ENCODE measurements around the gene LAMA3. TPM values are rescaled to one million over a fixed set of nuclear protein-coding genes. Genes with fewer than 3 reads are reported as not detected.

The LAMA3 gene
- total RNA-seq, 2 donors from 2014 or later, result 31.9 to 41.3 TPM

GRCh38 chr18:24003903-24004640 is 314.8 kb downstream of the LAMA3 start:
- no peak overlapping the region for H3K27ac ChIP-seq
- no peaks in the 10 kb centered on the region for H3K9me3 ChIP-seq
- TF ChIP-seq CTCF (IDR thresholded peaks at IDR 0.05), result no peak
- intact Hi-C loops (cut with DNase I), result no loop called here
- H3K36me3 ChIP-seq, result no peaks in the 10 kb centered on the region
- H3K9ac ChIP-seq (ENCODE audit: low read depth in 2 of 2, low read length in 2 of 2), result no peak overlapping the region
- DNase-seq, result no peak
- no peaks in the 10 kb centered on the region for H3K27me3 ChIP-seq
- no peaks in the 10 kb centered on the region for H3K4me1 ChIP-seq
- no peak overlapping the region for H3K4me3 ChIP-seq

Other genes with a start within 250 kb of the LAMA3 start
- 100 to 1,000 TPM in 1 of 2 donors, 10 to 100 TPM in 1; 76.6 to 165 TPM for gene RIOK3, start 236.2 kb upstream of the LAMA3 start, total RNA-seq
- 10 to 100 TPM; 28.4 to 34.9 TPM for gene RMC1, start 185.9 kb upstream of the LAMA3 start, total RNA-seq
- gene NPC1, start 102.9 kb upstream of the LAMA3 start, total RNA-seq, result 10 to 100 TPM; 29.9 to 32.3 TPM
- gene ANKRD29, start 26.5 kb upstream of the LAMA3 start, total RNA-seq, result 1 to 10 TPM; 1.0 to 1.1 TPM

All from colonic mucosa (tissue), 4 donors.